A673 (cell line): ENCODE measurements around the gene FAM13A.

Experiments
- EZH2 ChIP-seq: fragments of 200-600 bp; sonication (generic); IDR thresholded peaks from 2 replicates; pipeline ENCODE4 v1.6.1; 2017; ENCODE audit warnings: borderline replicate concordance, low read depth, mild to moderate bottlenecking, mixed read lengths, antibody characterized with exemption, low read length; ENCODE audit not compliant: poor library complexity, severe bottlenecking
- TF ChIP-seq, protein P1 (sequence below): fragments of 300-800, 200-600 bp; sonication (generic); conservative IDR thresholded peaks from 2 replicates; pipeline ENCODE4 v1.5.1; 2017; ENCODE audit warnings: low read depth, mild to moderate bottlenecking, antibody characterized with exemption, low read length, moderate library complexity, mixed read lengths

DNA sequence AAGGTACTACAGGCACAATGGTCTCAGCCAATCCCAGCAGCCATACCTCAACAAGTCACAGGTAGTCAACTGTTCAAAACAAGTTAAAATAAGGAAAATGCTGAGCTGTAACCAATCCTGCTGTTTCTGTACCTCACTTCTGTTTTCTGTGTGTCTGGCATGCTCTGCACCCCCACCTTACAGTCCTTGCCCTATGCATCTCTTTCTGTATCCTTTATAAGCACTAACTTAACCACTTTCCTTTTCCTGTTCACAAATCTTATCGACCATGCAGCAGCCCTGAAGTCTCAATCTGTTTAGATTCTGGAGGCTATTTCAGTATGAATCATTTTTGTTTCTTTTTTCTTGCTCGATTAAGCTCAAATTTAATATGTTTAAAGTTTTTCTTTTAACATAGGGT is 12.5 kb upstream of the FAM13A start:
- TF ChIP-seq, protein P1, sequence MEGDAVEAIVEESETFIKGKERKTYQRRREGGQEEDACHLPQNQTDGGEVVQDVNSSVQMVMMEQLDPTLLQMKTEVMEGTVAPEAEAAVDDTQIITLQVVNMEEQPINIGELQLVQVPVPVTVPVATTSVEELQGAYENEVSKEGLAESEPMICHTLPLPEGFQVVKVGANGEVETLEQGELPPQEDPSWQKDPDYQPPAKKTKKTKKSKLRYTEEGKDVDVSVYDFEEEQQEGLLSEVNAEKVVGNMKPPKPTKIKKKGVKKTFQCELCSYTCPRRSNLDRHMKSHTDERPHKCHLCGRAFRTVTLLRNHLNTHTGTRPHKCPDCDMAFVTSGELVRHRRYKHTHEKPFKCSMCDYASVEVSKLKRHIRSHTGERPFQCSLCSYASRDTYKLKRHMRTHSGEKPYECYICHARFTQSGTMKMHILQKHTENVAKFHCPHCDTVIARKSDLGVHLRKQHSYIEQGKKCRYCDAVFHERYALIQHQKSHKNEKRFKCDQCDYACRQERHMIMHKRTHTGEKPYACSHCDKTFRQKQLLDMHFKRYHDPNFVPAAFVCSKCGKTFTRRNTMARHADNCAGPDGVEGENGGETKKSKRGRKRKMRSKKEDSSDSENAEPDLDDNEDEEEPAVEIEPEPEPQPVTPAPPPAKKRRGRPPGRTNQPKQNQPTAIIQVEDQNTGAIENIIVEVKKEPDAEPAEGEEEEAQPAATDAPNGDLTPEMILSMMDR = no peak
- no peak for TF ChIP-seq EZH2
